ENCODE data around the gene SLC25A48.
A peak's percentile ranks its signal among the peaks of the same experiment; 100 is the strongest.
"Not testable (repeated sequence)": the region's sequence is repeated elsewhere in the genome, so short reads cannot be mapped to it uniquely, and the experiment has no call there.

The SLC25A48 gene

GRCh38 chr5:135828782-135829127, 5.7 kb upstream of the SLC25A48 start:
- no peak for DNase-seq (ENCODE audit: low read depth, low spot score)

GRCh38 chr5:135829179-135829578, 5.3 kb upstream of the SLC25A48 start:
- no peak overlapping the region for H3K4me3 ChIP-seq (ENCODE audit: low read length)
- DNase-seq (ENCODE audit: low read depth, low spot score): no peak

More at GRCh38 chr5:135828782-135829127, 5.7 kb upstream of the SLC25A48 start:
- H3K4me3 ChIP-seq (ENCODE audit: low read length): no peak overlapping the region

GRCh38 chr5:135829681-135830383, 4.6 kb upstream of the SLC25A48 start:
- peak; percentile 37 for DNase-seq (ENCODE audit: low read depth, low spot score)
- no peak overlapping the region for H3K4me3 ChIP-seq (ENCODE audit: low read length)

- H3K4me3 ChIP-seq (ENCODE audit: low read length): no peak overlapping the region
- no peak for DNase-seq (ENCODE audit: low read depth, low spot score)
Observed at GRCh38 chr5:135830384-135830700, 4.1 kb upstream of the SLC25A48 start.

GRCh38 chr5:135830876-135831275, 3.6 kb upstream of the SLC25A48 start:
- DNase-seq (ENCODE audit: low read depth, low spot score): no peak
- no peak overlapping the region for H3K4me3 ChIP-seq (ENCODE audit: low read length)

DNA sequence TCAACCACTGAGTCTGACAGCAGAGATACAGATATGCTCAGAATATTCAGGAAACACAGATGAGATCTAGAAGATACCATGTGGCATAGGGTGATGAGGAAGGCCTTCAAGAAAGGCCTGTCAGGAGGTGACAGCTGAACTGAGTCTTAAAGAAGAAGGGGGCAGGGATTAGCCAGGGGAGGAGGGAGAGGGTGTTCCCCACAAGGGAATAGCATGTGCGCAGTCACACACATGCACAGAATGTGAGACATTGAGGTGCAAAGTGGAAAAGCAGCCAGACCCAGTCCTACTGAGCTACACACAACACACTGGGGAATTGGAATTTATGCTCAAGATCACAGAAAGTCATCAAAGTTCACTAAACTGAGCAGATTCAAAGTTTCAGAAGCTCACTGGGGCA, 3.0 kb upstream of the SLC25A48 start:
- no peak for DNase-seq (ENCODE audit: low read depth, low spot score)
- H3K4me3 ChIP-seq (ENCODE audit: low read length): no peak overlapping the region

DNA sequence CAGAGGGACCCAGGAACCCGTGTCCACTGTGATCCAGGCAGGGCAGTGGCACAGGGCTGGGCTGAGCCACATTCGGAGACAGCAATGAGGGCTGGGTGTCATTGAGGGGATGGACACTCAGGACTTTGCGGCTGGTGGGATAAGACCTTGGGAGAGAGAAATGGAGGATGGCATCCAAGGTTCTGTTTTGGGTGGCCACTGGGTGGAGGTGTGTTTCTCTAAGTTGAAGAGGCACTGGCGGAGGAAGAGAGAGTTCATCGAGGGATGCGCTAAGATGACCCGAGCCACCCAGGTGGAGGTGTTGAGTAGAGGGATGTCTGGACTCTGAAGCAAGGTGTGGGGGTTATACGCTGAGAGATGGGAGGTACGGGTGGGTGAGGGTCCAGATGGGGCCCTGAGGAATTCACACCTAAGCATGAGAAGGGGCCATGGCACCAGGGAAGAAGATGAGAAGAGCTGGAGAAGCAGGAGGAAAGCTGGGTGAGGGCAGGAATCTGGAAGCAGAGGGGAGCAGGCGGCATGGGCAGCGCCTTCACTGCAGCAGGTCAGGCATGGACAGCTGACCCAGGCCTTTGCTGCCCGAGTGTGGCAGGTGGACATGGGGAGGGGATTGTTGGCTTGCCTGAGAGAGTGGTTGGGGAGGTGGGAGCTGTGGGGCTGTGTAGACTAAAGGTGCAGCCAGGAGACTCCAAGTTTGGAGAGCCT, 2.5 kb upstream of the SLC25A48 start:
- no peak overlapping the region for H3K4me3 ChIP-seq (ENCODE audit: low read length)
- DNase-seq (ENCODE audit: low read depth, low spot score): no peak

DNA sequence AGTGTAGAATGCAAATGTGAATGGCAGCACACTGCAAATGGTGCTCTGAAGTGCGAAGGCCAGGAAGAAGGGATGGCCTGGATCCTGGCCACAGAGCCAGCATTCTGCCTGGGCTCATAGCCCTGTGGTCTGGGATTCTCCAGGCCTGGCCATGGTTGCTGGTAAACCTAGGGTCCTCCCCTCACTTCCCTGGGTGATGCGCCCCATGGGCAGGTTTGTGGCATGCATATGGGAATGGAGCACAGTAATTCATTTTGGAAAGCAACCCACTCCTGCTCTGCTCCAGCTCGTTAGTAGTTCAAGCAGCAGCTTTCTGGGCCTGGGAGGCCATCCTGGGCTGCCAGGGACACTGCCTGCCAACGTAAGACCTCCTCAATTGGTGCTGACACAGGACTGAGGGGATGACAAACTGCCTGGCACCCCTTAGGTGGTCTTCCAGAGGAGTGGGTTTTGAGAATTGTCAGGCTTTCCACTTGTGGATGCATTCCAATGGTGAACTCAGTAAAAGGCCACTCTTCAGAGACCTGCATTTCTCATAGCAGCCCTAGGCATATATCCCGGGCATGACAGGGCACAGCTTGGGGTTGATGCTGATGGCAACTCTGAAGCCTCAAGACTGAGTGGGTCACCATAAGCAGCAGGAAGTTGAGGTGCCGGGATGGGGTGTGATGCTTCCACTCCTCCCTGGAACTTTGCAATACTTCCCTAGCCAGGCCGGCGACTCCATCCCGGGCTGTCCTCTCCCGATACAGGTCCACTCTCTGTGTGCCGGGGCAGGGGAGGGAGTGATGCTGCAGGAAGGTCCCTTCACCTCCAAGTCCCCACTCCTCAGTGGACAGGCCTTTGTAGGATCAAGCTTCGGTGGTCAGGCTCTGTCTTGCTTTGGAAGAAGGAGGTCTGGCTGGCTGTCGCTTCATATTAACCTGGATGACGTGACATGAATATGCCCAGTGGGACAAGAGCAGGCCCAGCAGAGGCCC, 1.2 kb upstream of the SLC25A48 start:
- no peak overlapping the region for H3K4me3 ChIP-seq (ENCODE audit: low read length)
- no peak for DNase-seq (ENCODE audit: low read depth, low spot score)

GRCh38 chr5:135833961-135834638, 363 bp upstream of the SLC25A48 start:
- peak; percentile 9 for DNase-seq (ENCODE audit: low read depth, low spot score)
- H3K4me3 ChIP-seq (ENCODE audit: low read length): no peak overlapping the region

DNA sequence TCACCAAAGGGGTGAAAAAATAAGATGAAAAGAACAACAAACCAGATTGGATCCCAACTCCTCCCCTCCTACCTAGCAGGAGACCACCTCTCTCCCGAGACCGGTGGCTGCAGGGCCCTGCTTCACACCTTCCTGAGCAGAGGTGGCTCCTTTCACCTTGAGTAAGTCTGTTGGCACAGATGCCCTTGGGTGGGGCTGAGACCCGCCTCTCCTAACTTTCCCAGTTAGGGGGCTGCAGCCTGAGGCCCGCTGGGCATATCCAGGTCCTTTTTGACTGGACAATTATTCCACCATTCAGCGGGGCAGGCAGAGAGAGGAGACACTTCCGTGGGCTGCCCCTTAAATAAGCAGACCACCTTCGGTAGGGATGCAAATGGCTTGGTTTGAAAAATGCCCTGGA, 1.3 kb downstream of the SLC25A48 start:
- H3K4me3 ChIP-seq (ENCODE audit: low read length): no peak overlapping the region

DNA sequence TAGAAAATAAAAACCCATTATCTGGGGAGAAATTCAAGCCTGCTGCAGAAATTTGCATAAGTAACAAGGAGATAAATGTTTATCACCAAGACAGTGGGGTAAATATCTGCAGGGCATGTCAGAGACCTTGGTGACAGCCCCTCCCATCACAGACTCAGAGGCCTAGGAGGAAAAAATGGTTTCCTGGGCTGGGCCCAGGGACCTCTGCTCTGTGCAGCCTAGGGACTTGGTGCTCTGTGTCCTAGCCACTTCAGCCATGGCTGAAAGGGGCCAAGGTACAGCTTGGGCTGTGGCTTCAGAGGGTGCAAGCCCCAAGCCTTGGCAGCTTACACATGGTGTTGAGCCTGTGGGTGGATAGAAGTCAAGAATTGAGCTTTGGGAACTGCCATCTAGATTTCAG, 3.9 kb downstream of the SLC25A48 start:
- DNase-seq (ENCODE audit: low read depth, low spot score): not testable (repeated sequence)

More for the DNA sequence above, 1.3 kb downstream of the SLC25A48 start:
- DNase-seq (ENCODE audit: low read depth, low spot score): no peak

GRCh38 chr5:135839566-135839965, 5.1 kb downstream of the SLC25A48 start:
- no peak for DNase-seq (ENCODE audit: low read depth, low spot score)

More for the DNA sequence above, 3.9 kb downstream of the SLC25A48 start:
- H3K4me3 ChIP-seq (ENCODE audit: low read length): not testable (repeated sequence)

GRCh38 chr5:135840959-135841358, 6.5 kb downstream of the SLC25A48 start:
- no peak overlapping the region for H3K4me3 ChIP-seq (ENCODE audit: low read length)
- no peak for DNase-seq (ENCODE audit: low read depth, low spot score)

More at GRCh38 chr5:135839566-135839965, 5.1 kb downstream of the SLC25A48 start:
- H3K4me3 ChIP-seq (ENCODE audit: low read length): no peak overlapping the region

DNA sequence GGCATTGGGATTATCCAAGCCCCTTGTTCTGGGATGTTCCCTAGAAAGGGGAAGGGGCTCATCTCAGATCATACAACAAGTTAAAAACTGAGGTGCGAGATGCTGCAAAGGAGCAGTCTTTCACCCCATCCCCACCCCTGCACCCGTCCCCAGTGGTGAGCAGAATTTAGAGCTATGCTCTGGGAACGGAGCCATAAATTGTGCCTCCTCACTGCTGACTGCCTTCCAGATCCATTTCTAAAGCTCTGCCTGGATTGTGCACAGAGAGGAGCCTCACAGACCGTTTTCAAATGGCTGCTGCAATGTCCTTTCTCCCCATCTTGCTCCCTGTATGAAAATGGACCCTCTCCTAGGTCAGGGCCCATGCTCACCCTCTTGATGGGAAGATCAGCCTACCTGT, 8.3 kb downstream of the SLC25A48 start:
- H3K4me3 ChIP-seq (ENCODE audit: low read length): no peak overlapping the region
- DNase-seq (ENCODE audit: low read depth, low spot score): no peak

DNA sequence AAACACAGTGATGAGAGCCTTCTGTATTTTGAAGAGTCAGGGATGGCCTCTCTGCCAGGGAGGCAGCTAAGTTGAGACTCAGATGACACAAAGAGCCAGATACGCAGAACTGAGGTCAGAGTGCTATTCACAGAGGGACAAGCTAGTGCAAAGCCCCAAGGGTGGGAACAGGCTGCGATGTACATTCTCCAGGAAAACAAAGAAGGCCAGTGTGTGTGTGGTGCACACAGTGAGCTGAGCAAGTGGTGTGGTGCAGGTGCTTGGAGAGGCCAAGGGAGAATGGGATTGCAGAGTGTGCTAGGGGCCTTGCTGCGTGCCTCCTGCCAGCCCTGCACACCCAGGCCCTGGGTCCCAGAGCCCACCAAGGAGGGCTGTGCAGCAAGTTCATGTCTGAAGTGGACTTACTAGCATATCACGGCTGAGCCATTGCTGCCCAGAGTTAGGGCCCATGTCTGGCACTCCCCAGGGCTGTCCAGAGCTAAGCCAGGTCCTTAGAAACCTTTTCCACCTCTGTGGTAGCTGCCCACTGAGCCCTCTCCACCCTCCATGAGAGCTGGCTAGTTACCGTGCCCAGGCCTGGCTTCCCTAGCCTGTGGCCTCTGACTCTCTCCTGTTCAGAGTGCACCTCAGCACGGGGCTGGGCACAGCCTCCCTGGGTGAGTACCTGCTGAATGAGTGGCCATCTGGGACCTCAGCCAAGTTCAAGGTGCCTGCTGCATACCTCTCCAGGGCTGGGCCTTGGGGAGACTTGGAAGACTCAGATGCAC, 9.3 kb downstream of the SLC25A48 start:
- DNase-seq (ENCODE audit: low read depth, low spot score): no peak
- H3K4me3 ChIP-seq (ENCODE audit: low read length): no peak overlapping the region

GRCh38 chr5:135846311-135846710, 11.8 kb downstream of the SLC25A48 start:
- no peak for DNase-seq (ENCODE audit: low read depth, low spot score)
- H3K4me3 ChIP-seq (ENCODE audit: low read length): no peak overlapping the region

- H3K4me3 ChIP-seq (ENCODE audit: low read length): no peak overlapping the region
- DNase-seq (ENCODE audit: low read depth, low spot score): no peak
Observed at GRCh38 chr5:135847976-135848375, 13.5 kb downstream of the SLC25A48 start.

- no peak overlapping the region for H3K4me3 ChIP-seq (ENCODE audit: low read length)
- DNase-seq (ENCODE audit: low read depth, low spot score): no peak
Observed at GRCh38 chr5:135850231-135850630, 15.8 kb downstream of the SLC25A48 start.

DNA sequence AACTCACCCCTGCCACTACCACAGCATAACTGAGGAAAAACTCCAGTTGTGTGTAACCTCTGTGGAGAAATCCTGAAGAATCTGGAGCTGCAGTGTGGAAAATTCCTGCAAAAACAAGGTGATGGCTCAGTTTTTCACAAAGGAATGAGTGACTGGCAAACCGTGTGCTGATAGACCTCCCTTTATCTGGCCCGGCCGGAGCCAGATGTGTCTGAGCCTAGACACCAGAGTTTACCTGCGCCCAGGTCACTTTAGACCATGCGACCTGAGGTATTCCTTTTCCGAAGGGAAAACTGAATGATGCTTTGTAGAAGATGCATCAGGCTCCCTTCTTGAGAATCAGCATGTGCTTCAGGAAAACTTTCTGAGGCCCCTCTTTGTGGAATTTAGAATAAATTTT, 16.2 kb downstream of the SLC25A48 start:
- no peak for DNase-seq (ENCODE audit: low read depth, low spot score)
- no peak overlapping the region for H3K4me3 ChIP-seq (ENCODE audit: low read length)

Data from Jurkat, Clone E6-1 (cell line).